Measurements from ENCODE around the gene GPSM1.

Gene GPSM1

DNA sequence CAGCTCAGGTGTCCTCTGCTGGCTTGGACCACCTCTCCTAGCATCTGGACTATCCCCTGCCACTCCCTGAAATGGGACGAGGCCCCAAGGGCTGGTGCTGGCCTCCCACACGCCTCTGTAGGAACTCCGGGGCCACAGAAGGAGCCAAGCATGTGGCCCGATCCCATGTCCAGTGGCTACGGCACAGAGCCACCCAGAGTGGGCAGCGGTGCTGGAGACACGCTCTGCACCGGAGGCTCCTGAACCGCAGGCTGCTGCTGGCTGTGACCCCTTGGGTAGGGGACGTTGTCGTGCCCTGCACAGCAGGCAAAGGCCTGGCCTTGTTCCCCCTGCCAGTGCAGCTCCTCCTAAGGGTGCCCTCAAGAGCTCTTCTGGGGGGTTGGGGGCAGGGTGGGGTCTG lies 52.6 kb downstream of the GPSM1 start:
- DNase-seq, result no peak

DNA sequence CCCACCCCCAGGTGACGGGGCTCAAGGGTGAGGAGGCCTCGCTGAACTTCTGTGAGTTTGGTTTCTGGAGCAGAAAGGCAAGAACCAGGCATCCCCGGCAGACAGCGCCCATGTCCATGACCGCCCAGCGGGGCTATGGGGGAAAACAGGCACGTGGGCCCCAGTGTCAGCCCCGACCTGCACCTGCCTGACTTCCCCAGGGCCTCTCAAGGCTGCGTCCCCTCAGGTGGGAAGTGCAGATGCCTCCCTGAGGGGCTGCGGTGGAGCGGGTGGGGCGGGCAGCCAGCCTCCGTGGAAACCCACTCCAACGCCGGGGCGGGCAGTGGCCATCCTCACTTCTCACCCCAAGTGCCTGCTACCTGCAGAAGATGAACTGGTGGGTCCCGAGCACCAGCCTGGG lies 53.0 kb downstream of the GPSM1 start:
- DNase-seq, result no peak

DNA sequence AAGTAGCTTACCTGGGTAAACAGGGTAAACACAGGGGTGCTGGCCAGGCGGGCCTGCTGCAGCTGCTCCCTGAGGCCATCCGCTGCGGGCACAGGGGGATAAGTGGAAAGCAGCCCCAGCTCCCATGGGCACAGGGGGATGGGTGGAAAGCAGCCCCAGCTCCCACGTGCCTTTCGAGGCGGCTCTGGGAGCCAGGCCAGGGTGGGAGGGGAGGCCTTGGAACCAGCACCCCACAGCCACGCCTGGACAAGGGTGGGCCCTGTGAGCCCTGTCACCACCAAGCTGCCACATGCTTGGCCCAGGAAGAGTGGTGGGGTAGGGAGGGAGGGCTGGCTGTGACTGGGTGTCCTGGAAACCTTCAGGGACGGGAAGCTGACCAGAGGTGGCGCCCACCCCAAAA lies 54.0 kb downstream of the GPSM1 start:
- DNase-seq, result no peak

DNA sequence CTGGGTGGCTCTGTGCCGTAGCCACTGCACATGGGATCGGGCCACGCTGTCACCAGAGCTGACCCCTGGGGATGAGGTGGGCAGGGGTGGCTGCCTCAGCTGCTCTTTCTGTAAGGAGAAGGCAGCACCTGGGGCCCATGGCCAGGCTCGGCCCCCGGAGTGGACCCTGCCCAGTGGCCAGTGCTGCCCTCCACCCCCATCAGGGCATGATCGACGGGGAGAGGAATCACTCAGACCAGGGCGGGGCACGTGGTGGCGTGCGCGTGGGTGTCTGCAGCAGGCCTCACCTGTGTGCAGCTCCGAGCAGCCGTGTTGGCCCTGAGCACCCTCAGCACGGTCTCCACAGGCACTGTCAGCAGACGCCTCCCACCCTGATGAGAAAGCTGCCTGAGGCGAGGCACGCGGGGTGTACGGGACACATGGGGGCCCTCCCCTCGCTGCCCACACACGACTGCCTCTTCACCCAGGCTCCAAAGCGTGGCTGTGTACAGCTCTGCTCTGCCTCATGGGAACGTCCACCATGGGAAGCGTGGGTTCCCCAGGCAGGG lies 54.7 kb downstream of the GPSM1 start:
- no peak for DNase-seq

DNA sequence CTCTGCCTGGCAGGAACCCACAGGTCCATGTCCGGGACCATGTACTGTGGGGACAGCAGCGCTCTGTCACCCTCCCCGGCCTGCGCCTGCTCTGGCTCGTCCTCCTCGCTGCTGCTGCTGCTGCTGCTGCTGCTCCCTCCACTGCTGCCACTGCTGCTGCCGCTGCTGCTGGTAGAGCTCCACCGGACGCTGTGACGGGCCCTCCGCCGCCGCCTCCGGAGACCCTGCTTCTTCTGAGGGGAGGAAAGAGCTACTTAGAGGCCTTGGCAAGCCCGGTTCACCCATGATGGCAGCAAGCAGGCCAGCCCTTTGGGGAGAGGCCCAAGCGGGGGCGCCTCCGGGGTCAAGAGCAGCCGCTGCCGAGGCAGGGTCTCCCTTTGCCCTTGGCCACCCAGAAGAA lies 56.1 kb downstream of the GPSM1 start:
- no peak for DNase-seq

DNA sequence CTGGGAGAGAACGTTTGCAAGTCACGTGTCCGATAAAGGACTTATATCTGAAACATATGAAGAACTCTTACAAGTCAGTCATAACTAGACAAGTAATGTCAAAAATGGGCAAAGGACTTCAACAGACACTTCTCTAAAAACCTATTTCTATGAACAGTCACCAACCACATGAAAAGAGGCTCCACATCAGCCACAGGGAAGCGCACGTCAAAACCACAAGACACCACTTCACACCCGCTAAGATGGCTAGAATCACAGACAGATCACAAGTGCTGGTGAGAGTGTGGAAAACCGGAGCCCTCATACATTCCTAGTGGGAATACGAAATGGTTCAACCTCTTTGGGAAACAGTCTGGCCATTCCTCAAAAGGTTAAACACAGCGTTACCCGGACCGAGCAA lies 57.7 kb downstream of the GPSM1 start:
- DNase-seq, result peak; percentile 69

DNA sequence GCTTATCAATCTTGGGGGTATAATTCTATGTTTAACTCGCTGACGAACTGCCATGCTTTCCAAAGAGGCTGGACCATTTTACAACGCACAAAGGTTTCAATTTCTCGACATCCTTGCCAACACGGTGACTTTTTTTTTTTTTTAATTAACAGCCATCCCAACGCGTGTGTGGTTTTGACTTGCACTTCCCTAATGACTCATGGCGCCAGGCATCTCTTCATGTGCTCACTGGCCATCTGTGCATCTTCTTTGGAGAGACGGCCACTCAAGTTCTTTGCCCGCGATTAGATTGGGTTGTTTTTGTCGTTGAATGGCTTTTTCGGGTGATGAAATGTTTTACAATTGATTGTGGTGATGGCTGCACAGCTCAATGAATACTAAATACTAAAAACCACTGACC lies 58.7 kb downstream of the GPSM1 start:
- DNase-seq, result no peak

DNA sequence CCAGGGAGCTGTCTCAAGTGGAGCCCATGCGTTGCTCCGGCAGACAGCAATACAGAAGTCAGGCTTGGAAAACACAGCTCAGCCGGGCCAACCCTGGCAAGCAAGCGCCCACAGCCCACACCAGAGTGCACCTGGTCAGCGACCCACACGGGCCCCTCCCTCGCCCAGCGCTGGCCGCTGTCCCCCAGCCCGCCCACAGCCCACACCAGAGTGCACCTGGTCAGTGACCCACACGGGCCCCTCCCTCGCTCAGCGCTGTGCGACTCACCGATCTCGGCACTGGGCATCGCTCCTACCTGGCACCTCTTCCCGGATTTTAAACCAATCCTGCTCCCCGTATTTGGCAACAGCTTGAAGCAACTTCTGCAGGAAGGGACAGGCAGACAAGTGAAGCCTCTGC lies 59.9 kb downstream of the GPSM1 start:
- no peak for DNase-seq

DNA sequence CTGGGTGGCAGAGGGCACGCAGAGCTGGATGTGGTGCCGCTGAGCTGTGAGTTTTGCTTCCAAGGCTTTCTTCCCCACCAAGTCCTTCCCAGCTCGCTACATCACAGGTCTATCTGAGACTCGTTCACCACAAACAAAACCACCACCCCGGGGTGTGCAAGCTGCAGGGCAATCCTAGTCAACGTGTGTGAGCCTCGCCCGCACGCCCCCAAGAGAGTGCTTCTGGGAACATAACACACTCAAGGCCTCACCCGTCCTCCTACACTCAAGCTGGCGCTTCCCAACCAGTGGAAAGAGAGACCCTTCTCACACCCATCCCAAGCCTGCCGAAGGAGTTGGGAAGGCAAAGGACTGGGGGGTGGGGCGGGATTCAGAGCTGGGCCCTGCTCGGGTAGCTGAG lies 62.1 kb downstream of the GPSM1 start:
- no peak for DNase-seq

DNA sequence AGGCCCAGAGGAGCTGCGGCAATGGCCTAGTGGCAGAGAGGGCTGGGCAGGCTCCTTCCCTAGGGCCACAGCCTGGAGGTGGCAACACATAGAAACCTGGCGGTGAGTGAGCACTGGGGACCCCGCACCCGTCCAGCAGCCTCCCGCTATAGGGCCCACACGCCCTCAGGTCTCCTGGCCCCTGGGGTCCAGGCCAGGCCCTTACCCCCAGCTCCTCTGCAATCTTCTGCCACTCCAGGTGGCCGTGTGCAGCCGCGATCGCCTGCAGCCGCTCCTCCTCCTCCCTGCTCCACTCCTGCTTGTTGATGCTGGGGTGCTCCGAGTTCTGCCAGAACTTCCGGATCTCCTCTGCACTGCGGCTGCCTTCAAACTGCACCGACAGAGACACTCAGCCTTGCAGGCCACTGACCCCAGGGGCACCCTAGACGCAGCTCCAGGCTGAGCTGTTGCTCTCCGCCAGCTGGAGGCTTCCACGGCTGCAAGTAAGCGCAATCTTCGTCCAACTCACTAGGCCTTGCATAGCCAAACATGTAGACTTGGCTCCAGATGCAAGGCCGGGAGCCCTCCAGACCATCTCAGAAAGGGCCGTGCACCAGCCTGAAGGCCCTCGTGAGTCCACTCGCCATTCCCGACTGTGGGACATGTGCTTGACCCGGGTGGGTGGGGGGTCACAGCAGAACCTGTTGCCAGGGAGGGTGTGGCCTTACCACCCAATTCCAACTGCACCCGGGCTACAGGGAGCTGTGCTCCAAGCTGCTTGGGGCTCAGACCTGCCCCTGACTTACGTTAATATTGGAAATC lies 64.6 kb downstream of the GPSM1 start:
- DNase-seq, result no peak

DNA sequence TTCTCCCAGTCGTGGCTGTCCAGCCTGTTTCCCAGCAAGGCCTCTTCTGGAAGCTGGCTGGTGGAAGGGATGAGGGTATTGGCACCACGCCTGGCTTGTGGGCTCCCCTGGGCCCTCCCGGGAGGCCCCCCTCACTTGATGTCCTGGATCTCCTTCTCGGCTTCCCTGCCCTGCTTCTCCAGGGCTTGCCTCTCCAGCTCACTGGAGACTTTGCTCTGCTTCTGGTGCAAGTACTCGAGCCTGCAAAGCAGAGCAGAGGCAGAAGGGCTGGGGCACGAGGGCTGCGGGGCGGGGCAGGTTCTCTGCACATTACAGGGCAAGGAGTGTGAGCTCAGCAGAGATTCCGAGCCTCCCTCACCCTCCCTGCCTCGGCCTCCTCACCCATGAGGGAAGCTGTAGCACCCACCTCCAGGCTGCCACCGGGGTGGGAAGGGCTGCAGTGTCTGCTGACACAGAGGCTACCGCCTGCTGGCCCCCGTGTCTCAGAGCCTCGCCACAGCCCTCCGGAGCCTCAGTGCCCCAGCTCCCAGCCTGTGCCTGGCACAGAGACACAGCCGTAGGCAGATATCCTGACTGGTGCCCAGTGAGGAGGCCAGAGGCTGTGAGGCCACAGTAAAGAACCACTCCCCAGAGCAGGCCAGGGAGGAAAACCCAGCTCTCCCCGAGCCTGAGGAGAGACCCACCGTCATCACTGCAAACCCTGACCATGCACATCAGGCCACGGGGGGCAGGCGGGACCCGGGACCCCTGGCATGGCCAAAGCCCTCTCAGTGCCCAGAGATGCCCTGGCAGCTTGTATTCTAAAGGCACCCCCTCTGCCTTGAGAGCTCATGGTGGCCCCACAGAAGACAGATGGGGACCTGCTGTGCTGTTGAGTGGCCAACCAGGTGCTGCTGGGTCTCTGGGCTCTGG lies 65.5 kb downstream of the GPSM1 start:
- DNase-seq, result no peak

DNA sequence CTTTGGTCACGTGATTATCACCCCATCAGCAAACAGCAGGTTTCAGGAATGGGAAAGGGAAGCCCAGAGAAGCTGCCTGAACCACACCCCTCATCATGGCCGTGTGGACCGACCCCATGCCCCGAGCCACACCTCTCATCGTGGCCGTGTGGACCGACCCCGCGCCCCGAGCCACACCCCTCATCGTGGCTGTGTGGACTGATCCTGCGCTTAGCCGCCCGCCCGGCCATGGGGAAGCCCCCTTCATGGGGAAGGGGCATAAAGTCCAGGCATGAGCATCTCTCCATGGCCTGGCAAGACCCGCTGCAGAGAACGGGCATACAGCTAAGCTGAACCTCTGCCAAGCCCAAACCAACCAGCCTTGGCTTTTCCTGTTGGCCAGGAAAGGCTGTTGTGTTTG lies 66.2 kb downstream of the GPSM1 start:
- DNase-seq, result no peak

DNA sequence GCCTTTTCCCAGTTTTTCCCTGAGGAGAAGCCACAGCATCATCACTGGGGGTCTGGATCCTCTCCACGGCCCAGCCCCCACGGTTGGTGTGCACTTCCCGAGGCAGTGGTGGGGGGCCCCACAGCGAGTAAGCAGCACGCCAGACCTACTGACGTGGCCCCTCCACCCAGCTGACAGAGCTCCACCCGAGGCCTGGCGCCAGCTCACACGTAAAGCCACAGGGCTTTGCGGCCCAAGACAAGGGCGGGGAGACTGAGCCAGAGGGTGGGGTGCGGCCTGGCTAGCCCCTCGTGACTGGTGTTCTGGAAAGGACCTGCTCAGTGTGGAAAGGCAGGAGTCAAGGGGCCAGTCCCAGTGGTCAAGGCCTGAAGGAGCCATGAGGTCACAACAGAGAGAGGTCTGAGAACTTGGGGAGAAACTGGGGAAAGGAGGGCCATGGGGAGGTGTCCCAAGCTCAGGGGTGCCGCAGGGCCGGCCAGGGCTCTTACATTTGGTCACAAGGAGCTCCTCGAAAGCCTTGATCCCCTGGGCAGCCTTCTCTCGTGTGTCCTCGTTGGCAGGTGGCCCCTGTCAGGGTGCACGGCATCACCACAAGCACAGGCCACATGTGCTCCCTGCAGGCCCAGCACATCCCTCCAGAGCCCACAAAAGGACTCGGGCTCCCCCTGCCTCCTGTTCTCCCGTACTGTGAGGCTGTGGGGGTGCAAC lies 67.1 kb downstream of the GPSM1 start:
- DNase-seq, result no peak

DNA sequence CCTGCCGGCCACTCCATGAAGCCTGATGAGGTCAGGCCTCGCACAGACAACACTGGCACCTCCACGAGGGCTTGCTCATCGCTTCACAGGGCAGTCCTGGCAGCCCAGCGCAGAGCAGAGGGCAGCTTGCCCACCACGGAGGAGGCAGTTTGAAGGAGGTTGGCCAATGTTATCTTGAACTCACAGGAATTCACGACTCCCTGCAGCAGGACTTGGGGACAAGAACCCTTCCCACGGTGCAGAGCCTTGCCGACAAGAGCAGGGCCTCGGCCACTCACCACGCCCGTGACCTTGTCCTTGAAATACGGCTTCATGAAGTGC lies 67.6 kb downstream of the GPSM1 start:
- no peak for DNase-seq

DNA sequence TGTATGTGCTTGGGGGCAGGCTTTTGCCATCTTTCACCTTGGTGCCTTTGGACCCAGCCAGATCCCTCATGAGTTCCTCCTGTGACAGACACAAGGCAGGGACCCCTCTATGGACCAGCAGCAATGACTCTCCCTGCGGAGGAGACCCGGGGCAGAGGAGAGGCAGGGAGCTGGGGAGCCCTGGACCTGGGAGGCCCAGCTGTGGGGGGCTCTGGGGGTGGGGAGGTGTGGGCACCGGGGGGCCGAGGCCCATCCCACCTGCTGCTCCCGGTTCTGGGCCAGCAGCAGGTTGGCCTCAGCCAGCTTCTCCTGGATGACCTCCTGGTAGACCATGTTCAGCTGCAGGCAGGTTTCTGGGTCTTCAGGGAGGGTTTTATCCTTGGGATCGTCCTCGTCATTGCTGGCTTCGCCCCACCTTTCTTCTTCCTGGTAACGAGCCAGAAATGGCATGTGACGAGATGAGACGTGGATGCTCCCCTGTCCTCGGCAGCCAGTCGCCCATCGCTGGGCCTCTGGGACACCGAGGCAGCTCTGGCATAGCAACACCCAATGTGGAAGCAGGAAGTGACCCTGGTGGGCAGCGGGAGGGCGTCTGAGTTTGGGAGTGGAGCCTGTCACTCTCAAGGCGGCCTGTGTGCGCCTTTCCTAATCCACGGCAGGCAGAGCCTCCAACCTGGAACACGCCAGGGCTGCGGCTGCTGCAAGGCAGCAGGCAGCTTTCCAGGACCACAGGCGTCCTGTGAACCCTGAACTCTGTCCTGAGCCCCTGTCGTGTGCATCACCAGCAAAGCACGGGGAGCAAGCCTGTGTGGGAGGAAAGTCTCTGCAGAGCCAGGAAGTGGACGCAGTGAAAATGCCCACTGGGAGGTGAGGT lies 68.2 kb downstream of the GPSM1 start:
- DNase-seq, result no peak

DNA sequence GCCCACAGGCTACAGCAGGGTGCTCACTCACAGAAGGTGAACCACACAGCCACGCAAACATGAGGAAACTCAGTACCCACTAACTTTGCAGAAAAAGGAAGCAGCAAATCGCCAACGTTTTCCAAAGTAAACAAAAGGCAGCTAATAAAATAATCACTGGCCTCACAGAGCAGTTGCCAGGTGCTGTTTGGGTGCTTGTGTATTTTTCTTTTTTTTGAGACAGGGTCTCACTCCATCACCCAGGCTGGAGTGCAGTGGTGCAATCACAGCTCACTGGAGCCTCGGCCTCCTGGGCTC lies 68.8 kb downstream of the GPSM1 start:
- DNase-seq, result no peak

DNA sequence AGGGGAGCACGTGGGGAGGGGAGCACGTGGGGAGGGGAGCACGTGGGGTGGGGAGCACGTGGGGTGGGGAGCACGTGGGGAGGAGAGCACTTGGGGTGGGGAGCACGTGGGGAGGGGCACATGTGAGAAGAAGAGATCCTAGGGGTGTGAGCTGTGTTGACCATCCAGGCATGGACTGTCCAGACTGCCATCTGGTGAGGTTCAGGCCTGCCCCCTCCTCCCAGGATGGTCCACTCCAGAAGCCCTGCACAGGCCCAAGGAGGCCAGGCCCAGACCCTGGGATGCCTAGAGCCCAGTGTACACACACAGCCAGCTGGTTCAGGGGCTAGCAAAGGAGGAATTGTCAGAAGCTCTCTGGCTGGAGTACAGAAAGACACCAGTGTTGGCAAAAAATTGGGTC lies 70.3 kb downstream of the GPSM1 start:
- no peak for DNase-seq

DNA sequence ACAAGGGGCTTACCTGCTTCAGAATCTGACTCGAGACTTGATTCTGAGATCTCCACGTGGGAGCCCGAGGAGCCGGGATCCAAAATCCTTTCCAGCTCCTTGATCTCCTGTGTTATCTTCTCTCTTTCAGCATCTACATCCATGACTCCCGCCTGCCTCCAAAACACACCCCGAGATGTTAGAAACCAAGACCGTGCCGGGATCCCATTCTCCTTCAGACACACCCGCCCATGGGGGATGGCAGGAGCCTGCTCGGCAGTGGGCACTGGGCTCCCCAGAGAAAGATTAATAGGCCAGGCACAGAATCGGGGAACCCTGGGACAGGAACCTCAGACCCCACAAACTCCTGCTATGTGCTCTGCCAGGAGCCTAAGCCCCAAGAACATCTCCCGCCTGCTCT lies 70.9 kb downstream of the GPSM1 start:
- no peak for DNase-seq

DNA sequence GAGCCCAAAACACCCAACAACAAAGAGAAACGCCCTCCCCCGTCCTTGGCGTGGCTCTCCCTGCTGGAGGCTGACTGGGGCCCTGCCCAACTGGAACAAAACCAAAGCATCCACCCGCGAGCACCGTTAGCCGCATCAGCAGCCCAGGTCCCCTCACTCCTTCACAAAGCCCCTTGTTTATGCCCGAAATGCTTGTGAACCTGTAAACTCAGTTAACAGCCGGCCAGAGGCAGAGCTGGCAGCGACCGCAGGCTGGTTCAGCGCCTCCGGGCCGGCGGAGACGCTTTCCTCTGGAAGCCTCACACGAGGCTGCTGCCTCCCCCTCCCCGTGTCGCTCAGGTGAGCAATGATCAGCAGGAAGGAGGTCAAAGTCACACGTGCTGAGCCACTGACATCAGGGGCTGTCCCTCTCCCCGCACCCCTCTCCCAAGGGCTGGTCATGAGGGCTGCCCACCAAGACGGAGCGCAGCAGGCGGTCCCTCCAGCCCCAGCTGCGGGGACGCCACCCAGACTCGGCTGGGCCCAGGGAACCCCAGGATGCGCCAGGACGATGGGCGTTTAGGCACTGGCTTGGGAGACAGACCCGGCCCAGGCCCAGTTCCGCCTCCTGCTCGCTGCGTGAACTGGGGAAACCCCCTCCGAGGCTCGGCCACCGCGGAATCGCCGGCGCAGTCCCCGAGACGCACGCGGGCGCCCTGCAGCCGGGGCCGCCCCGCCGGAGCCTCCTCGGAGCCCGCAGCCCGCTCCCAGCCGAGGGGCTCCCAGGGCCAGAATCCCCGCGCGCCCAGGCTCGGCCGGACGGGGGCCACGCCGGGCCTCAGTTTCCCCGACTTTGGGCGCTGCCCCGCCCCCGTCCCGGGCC lies 72.1 kb downstream of the GPSM1 start:
- peak; percentile 22 for DNase-seq

DNA sequence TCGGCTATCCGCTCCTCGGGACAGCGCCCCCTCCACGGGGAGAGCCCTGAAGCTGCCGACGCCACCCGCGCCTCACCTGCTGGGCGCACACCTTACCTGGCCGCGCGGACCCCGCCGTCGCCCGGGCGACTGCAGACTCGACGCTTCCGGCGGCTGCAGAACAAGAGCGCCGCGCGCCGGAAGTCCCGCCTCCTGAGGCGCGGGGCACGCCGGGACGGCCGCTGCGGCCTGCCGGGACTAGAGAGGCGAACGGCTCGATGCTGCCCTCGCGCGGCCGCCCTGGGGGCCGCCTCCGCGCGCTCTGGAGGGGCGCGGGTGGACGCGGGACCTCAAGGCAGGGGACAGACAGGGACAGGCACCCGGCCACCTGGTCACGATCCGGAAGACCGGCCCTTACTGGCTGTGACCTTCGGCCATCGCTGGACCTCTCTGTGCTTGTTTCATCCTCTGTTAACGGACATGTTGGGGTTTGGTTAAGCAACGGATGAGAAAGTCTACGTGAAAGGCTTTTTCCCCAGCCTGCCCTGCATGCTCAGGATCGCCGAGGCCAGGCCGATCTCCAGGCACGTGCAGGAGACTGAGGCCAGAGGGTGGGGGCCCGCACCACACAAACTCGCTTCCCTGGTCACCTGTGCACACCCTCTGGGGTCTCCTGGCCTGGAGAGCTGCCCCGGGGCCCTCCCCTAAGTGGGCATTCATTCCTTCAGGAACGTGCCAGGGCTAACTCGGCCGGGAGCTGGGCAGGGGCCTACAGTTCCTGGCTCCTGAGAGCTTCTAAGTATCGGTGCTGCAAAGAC lies 72.9 kb downstream of the GPSM1 start, which contains the start of gene SNAPC4:
Gene SNAPC4 (minus strand): TSS at position 133 of the 797 bp plus-strand sequence. CDS start 1,742 bp downstream, outside the sequence.
- DNase-seq, result peak; percentile 84

Measured in central memory CD4-positive, alpha-beta T cell (primary cell).